Neutrophil (primary cell): ENCODE data around the gene ST8SIA1.

Experiments used
- H3K27ac ChIP-seq: fragments of 200-600 bp; sonication (generic); 2 replicates; pipeline ENCODE4 v1.5.1; 2016; ENCODE audit warnings: mild to moderate bottlenecking, moderate library complexity
- H3K27me3 ChIP-seq: fragments of 200-600 bp; sonication (generic); 2 replicates; pipeline ENCODE4 v1.6.0; 2016; ENCODE audit warnings: mild to moderate bottlenecking
- H3K36me3 ChIP-seq: fragments of 200-600 bp; sonication (generic); 2 replicates; pipeline ENCODE4 v1.5.1; 2017
- H3K4me1 ChIP-seq, 2 experiments: fragments of 200-600 bp in 1 of 2; sonication (generic) in 1 of 2; 1 replicate in 1 of 2; 2 replicates in 1 of 2; pipeline versions ENCODE4 v1.5.1 to v1.6.1; 2013 to 2016; ENCODE audit warnings: low read depth in 1 of 2, low read length in 1 of 2, mild to moderate bottlenecking in 1 of 2, moderate library complexity in 1 of 2; ENCODE audit not compliant: control insufficient read depth in 1 of 2, insufficient read depth in 1 of 2
- H3K4me3 ChIP-seq, 2 experiments: fragments of 200-600 bp in 1 of 2; sonication (generic) in 1 of 2; 1 replicate in 1 of 2; 2 replicates in 1 of 2; pipeline ENCODE4 v1.5.1; 2013 to 2016; ENCODE audit warnings: low read depth in 1 of 2, low read length in 1 of 2, mild to moderate bottlenecking in 1 of 2, moderate library complexity in 1 of 2
- H3K9me3 ChIP-seq: fragments of 200-600 bp; sonication (generic); 2 replicates; pipeline ENCODE4 v1.5.1; 2016
- CTCF ChIP-seq: fragments of 200-600 bp; sonication (generic); IDR thresholded peaks from 2 replicates; pipeline ENCODE4 v1.5.1; 2016; ENCODE audit warnings: antibody characterized with exemption

Gene ST8SIA1

DNA sequence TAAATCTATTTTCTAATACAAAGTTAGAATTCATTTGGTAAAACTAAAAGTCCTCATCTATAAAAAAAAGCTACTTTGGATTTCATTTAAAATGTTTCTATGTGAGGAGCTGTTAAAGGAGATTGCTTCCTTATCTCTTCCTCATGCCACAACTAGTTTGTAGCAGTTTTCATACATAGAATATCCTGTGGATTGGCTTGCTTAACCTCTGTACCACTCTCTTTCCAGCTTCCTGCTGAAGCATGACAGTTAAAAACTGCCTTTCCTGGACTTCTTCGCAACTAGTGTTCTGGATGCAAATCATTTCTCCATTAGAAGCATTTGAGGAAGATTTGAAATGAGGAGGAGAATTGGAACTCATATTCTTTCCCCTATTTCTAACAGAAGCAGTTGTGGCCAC is 49.6 kb downstream of the ST8SIA1 start:
- Histone ChIP-seq H3K27me3 (peaks cover 9% of the 10 kb centered on the region), H3K9me3 (no peaks in the 10 kb centered on the region), H3K4me1 (no peaks in the 10 kb centered on the region), H3K4me3 (no peak overlapping the region), H3K36me3 (no peaks in the 10 kb centered on the region), H3K27ac (no peak overlapping the region)
- TF ChIP-seq CTCF: no peak

- H3K36me3 ChIP-seq: no peaks in the 10 kb centered on the region
- no peaks in the 10 kb centered on the region for H3K4me1 ChIP-seq
- H3K9me3 ChIP-seq: no peaks in the 10 kb centered on the region
- no peak overlapping the region for H3K4me3 ChIP-seq
- no peak for TF ChIP-seq CTCF
- no peak overlapping the region for H3K27ac ChIP-seq
- peaks cover 8% of the 10 kb centered on the region for H3K27me3 ChIP-seq
Measured at GRCh38 chr12:22283508-22283907, 51.0 kb downstream of the ST8SIA1 start.

DNA sequence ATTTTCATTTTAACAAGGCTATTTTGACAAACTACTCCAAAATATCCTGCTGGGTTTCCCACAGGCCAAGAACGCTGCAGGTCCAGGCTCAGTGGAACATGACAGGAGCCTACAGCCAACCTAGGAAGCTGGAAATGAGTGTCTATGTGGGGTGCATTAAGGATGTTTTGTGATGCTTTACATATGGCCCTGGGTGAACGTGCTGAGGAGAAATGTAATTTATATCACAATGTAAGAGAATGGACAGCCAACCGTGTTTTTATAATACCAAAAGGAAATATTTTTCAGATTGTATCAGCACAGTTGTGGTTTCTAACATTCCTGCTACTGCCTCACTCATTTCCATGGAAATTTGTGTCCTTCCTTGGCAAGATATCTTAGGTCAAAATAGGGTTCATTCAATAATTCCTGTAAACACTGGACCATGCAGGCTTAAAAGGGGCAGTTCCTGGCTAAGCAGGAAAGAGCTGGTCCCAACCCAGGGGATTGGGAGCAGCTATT is 51.5 kb downstream of the ST8SIA1 start:
- peaks cover 4% of the 10 kb centered on the region for H3K27me3 ChIP-seq
- H3K9me3 ChIP-seq: no peaks in the 10 kb centered on the region
- no peak for TF ChIP-seq CTCF
- no peaks in the 10 kb centered on the region for H3K4me1 ChIP-seq
- H3K4me3 ChIP-seq: no peak overlapping the region
- H3K27ac ChIP-seq: no peak overlapping the region
- no peaks in the 10 kb centered on the region for H3K36me3 ChIP-seq

GRCh38 chr12:22282283-22282682 is 52.2 kb downstream of the ST8SIA1 start:
- H3K9me3 ChIP-seq: no peaks in the 10 kb centered on the region
- no peaks in the 10 kb centered on the region for H3K36me3 ChIP-seq
- no peak for TF ChIP-seq CTCF
- no peak overlapping the region for H3K27ac ChIP-seq
- H3K4me1 ChIP-seq: no peaks in the 10 kb centered on the region
- H3K27me3 ChIP-seq: no peaks in the 10 kb centered on the region
- H3K4me3 ChIP-seq: no peak overlapping the region

DNA sequence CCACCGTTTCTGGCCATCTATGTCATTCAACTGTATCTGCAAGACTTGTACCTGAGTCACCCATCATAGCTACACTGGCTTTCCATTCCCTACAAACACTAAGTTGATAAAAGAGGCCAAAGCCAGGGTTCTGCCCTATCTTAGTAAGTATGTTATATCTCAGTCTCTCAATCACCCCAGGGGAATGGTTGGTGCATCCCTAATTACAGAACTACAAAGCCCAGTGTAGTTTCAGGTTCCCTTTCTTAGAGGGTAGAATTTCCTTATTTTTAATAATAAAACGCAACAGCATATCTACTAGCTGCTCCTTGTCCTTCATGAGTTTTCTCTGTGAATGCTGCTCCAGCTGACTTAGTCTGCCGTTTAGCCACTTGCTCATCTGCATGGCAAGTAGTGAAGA is 57.6 kb downstream of the ST8SIA1 start:
- TF ChIP-seq CTCF: no peak
- Histone ChIP-seq H3K36me3 (no peaks in the 10 kb centered on the region), H3K9me3 (no peaks in the 10 kb centered on the region), H3K4me1 (no peaks in the 10 kb centered on the region), H3K27me3 (peaks cover 4% of the 10 kb centered on the region), H3K27ac (no peak overlapping the region), H3K4me3 (no peak overlapping the region)

DNA sequence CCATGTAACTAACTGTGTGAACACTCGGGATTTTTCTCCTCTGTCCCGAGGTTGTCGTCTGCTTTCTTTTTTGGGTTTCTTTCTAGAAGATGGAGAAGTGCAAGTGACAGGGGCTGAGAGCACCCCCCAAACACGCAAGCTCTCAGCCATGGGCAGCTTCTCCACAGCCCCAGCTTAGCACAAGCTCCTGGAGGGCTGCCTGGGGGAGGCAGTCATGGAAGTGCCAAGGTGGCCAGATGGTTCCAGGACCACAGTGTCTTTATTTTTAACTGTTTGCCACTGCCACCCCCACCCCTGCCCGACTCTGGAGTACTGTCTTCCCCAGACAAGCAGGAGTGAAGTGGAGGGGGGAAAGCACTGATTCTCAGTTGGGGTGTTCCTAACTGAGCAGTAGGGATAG is 58.2 kb downstream of the ST8SIA1 start:
- Histone ChIP-seq H3K27ac (no peak overlapping the region), H3K27me3 (peaks cover 7% of the 10 kb centered on the region), H3K9me3 (no peaks in the 10 kb centered on the region), H3K36me3 (no peaks in the 10 kb centered on the region), H3K4me1 (no peaks in the 10 kb centered on the region), H3K4me3 (no peak overlapping the region)
- no peak for TF ChIP-seq CTCF
